Peyer's patch (tissue), 4 donors: ENCODE measurements around the gene SLC38A5.

Experiments used
- CTCF ChIP-seq, 6 experiments: fragments of 450-650 bp in 4 of 6; fragments of 200-600 bp in 2 of 6; sonication (generic) in 1 of 6; IDR thresholded peaks; one replicate each; pipeline ENCODE4 v1.5.1; 2017 to 2019; ENCODE audit warnings: antibody characterized with exemption in 6 of 6, mild to moderate bottlenecking in 3 of 6, moderate library complexity in 1 of 6
- POLR2A ChIP-seq, 2 donors: fragments of 450-650 bp; IDR thresholded peaks; one replicate each; pipeline ENCODE4 v1.5.1; 2017; ENCODE audit warnings: antibody characterized with exemption in 2 of 2, mild to moderate bottlenecking in 2 of 2, moderate library complexity in 2 of 2

- TF ChIP-seq CTCF (IDR thresholded peaks at IDR 0.05) = no peak
- no peak for TF ChIP-seq POLR2A (IDR thresholded peaks at IDR 0.05)
Measured at GRCh38 chrX:48451708-48452107, 18.4 kb downstream of the SLC38A5 start.
